Stimulated activated CD4-positive, alpha-beta T cell treated with anti-CD3 and anti-CD28 coated beads, TNF-alpha, amount 100 ng/mL, for 24 hours (primary cell): Measurements from ENCODE around the gene FAM217B.
"Not testable (repeated sequence)": the region's sequence is repeated elsewhere in the genome, so short reads cannot be mapped to it uniquely, and the experiment has no call there.

Experiments
- DNase-seq, 3 experiments: peaks; one replicate each; pipeline ENCODE4 v3.0.0-alpha.2; 2020; ENCODE audit warnings: low read depth in 3 of 3

Gene FAM217B

DNA sequence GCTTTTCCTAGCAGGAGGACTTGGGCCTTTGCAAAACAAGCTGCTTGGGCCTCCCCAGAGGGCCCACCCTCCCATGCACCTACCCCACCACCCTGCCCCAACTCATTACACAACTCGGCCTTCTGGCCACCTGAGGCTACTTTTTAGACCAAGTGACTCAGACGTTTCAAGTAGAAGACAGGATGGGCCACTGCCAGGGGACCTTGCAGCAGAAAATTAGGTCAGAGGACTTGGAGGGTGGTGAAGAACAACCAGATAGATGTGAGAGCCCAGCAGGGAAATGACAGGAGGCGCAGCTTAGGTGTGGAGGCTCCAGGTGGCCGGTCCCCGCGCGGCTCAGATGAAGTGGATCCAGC lies 1.5 kb upstream of the FAM217B start:
- DNase-seq = no peak

GRCh38 chr20:59939052-59939878 lies 924 bp upstream of the FAM217B start:
- no peak for DNase-seq

DNA sequence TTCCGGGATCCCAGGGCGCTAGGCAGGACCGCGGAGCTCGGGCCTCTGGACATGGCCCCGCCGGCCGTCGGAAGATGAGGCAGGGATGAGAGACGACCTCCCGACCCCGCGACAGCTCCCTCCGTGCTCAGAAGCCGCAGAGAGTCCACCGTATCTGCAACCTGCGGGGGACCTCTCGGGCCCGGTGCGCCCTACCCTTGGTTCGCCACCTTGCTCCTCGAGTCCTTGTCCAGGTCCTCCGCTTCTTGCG lies 385 bp upstream of the FAM217B start:
- no peak for DNase-seq

DNA sequence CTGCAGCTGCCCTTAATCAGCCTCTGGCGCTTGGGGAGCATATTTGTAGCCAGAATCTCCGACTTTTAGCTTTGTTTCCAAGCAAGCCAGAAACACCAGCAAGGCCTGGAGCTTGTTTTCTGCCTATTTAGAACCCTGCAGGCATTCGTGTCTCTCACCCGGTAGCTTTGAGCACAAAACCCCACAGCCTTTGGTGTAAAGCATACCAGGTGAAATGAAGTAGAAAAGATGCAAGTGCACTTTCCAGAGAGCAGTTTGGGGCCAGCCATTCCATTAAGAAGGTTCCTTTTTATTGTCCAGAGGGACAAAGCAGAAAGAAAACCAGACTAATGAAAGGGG lies 736 bp downstream of the FAM217B start:
- DNase-seq = no peak

DNA sequence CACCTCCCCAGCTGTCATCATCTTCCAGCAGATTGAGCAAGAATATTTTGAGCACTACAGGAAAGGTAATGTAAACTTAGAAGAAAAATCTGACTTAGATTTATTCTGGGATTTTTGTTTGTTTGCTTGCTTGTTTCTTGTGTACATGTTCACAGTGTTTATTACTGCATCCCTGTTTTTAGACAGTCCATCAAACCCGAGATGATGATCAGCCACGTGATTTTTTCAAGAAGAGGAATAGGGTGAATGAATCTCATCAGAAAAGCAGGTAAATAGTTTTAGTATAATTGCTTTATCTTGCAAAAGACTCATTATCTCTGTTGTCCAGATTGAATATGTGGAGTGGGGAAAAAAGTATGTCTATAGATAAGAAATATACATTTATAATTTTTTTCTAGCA lies 2.1 kb downstream of the FAM217B start:
- no peak for DNase-seq

- DNase-seq = no peak
Observed at GRCh38 chr20:59944726-59945125, 4.5 kb downstream of the FAM217B start.

DNA sequence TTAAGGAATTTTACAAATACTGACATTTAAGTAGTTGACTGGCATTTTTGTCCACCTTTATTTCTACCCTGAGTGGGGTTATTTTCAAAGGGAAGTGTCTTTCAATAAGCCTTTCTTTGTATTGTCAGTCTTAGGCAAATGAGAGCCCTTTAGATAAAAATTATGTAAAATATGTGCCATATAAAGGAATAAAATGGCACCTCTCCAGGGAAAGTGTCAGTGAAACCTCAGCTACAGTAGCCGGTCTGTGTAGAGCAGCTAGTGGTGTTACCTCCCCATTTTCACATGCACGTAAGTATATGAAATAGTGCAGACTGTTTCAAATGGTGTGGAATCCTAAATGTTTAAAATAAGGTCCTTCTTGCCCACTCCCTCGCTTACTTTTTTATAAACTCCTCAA lies 5.0 kb downstream of the FAM217B start:
- DNase-seq = no peak

- no peak for DNase-seq
Observed at GRCh38 chr20:59945731-59946130, 5.5 kb downstream of the FAM217B start.

DNA sequence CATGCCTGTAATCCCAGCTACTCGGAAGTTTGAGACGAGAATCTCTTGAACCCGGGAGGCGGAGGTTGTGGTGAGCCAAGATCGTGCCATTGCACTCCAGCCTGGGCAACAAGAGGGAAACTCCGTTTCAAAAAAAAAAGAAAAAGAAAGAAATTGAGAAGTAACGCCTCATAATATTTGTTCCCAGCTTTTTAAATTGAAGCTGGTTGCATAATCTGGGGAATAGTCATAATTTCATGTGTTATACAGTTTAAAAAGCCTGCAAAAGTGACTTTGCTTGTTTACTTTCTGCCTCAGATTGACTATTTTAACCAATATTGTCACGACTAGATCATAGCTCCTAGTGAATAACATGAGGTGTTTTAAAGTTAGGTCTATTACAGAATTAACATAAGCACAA lies 7.2 kb downstream of the FAM217B start:
- DNase-seq = no peak

GRCh38 chr20:59948212-59948611 lies 8.0 kb downstream of the FAM217B start:
- DNase-seq = no peak

- DNase-seq = no peak
Observed at GRCh38 chr20:59948828-59949720, 8.9 kb downstream of the FAM217B start.

- no peak for DNase-seq
Observed at GRCh38 chr20:59949911-59950310, 9.7 kb downstream of the FAM217B start.

DNA sequence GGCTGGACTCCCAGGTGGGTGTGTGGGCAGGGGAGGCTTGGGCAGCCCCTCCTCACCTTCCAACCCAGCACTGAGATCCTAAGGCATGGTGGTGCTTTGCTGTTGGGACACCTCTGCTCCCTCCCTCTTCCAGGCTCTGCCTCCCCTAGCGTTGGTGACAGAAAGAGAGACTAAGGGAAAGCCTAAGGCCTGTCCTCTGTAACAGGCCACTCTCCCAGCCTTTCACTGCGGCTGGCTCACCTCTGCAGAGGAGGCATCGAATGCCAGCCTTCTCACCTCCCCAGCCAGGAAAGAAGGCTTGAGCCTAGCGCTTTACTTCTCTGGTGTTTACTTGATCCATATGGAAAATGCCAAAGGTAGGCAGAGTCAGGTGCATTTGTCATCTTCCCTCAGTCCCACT lies 14.5 kb downstream of the FAM217B start:
- DNase-seq = no peak

- DNase-seq = no peak
Observed at GRCh38 chr20:59955131-59955796, 15.1 kb downstream of the FAM217B start.

DNA sequence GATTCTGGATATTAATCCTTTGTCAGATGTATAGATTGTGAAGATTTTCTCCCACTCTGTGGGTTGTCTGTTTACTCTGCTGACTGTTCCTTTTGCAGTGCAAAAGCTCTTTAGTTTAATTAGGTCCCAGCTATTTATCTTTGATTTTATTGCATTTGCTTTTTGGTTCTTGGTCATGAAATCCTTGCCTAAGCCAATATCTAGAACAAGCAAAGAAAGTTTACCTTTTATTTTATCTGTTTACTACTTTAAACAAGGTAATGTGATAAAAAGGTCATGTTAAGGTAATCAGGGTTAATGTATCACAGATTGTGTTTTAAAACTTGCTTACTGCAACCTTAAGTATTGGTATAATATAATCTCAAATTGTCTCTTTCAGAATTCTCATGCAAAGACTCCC lies 17.4 kb downstream of the FAM217B start:
- DNase-seq = not testable (repeated sequence)

DNA sequence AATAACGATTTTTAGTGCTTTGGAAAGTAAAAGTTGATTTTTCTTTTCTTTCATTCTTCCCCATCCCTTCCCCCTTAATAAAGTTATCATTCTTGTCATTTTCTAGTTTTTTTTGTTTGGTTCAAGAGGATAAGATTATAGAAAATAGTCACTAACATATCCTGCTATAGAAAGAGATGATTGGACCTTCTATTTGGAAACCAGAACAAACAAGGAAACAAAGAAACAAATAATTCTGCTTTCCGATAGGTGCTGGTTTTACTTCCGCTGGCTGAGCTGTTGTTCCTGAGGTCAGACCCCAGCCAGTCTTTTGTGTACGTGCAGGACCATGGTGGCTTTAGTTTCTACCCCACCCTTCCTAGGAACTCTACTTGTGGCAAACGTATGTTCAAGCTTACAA lies 17.9 kb downstream of the FAM217B start, which contains the start of gene CDH26:
Gene CDH26 (plus strand): TSS at position 301 of the 400 bp plus-strand sequence. CDS start 304 bp downstream, outside the sequence.
- no peak for DNase-seq

GRCh38 chr20:59958626-59959025 lies 18.4 kb downstream of the FAM217B start:
- no peak for DNase-seq

- DNase-seq = no peak
Observed at GRCh38 chr20:59961423-59961822, 21.2 kb downstream of the FAM217B start.

- no peak for DNase-seq
Observed at GRCh38 chr20:59962155-59962554, 22.0 kb downstream of the FAM217B start.

- DNase-seq = no peak
Observed at GRCh38 chr20:59966428-59966827, 26.2 kb downstream of the FAM217B start.

GRCh38 chr20:59971428-59971827 lies 31.2 kb downstream of the FAM217B start:
- DNase-seq = no peak

- DNase-seq = no peak
Observed at GRCh38 chr20:59972037-59972801, 32.0 kb downstream of the FAM217B start.
